ENCODE data around the gene ZSWIM5.

GRCh38 chr1:45191418-45191783 is 15.0 kb downstream of the ZSWIM5 start:
- TF ChIP-seq CTCF (IDR thresholded peaks at IDR 0.05 in 4 of 5, conservative IDR thresholded peaks at IDR 0.05 in 1 of 5) = no peak
- TF ChIP-seq POLR2A (IDR thresholded peaks at IDR 0.05) = no peak

Data from gastrocnemius medialis (tissue), 4 donors.